ENCODE measurements around the gene PAK4. TPM values are rescaled to one million over a fixed set of nuclear protein-coding genes. Genes with fewer than 3 reads are reported as not detected.

Gene PAK4
- total RNA-seq, 1 experiment from 2014 or later = 69.8 TPM

GRCh38 chr19:39099341-39099740, 26.2 kb upstream of the PAK4 start (continued):
- TF ChIP-seq ZNF396 (CRISPR knock-in tag; IDR thresholded peaks at IDR 0.05; ENCODE audit: borderline replicate concordance) (no peak), ZNF532 (CRISPR knock-in tag; IDR thresholded peaks at IDR 0.05; ENCODE audit: borderline replicate concordance) (no peak), CREB1 (CRISPR knock-in tag; IDR thresholded peaks at IDR 0.05) (no peak), SP1 (CRISPR knock-in tag; conservative IDR thresholded peaks at IDR 0.05) (no peak)
- TF ChIP-seq, protein P1, sequence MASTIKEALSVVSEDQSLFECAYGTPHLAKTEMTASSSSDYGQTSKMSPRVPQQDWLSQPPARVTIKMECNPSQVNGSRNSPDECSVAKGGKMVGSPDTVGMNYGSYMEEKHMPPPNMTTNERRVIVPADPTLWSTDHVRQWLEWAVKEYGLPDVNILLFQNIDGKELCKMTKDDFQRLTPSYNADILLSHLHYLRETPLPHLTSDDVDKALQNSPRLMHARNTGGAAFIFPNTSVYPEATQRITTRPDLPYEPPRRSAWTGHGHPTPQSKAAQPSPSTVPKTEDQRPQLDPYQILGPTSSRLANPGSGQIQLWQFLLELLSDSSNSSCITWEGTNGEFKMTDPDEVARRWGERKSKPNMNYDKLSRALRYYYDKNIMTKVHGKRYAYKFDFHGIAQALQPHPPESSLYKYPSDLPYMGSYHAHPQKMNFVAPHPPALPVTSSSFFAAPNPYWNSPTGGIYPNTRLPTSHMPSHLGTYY (CRISPR knock-in tag; IDR thresholded peaks at IDR 0.05) = no peak

GRCh38 chr19:39100500-39101166, 25.0 kb upstream of the PAK4 start:
- TF ChIP-seq, protein P2, sequence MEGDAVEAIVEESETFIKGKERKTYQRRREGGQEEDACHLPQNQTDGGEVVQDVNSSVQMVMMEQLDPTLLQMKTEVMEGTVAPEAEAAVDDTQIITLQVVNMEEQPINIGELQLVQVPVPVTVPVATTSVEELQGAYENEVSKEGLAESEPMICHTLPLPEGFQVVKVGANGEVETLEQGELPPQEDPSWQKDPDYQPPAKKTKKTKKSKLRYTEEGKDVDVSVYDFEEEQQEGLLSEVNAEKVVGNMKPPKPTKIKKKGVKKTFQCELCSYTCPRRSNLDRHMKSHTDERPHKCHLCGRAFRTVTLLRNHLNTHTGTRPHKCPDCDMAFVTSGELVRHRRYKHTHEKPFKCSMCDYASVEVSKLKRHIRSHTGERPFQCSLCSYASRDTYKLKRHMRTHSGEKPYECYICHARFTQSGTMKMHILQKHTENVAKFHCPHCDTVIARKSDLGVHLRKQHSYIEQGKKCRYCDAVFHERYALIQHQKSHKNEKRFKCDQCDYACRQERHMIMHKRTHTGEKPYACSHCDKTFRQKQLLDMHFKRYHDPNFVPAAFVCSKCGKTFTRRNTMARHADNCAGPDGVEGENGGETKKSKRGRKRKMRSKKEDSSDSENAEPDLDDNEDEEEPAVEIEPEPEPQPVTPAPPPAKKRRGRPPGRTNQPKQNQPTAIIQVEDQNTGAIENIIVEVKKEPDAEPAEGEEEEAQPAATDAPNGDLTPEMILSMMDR (IDR thresholded peaks at IDR 0.05) = no peak
- TF ChIP-seq NFATC4 (CRISPR knock-in tag; IDR thresholded peaks at IDR 0.05) = no peak
- no peak for TF ChIP-seq FOXJ3 (CRISPR knock-in tag; IDR thresholded peaks at IDR 0.05; ENCODE audit: borderline replicate concordance)
- ChIA-PET CTCF (interaction anchor here (0.6 to 0.7 kb wide), 2 partner anchors 8 to 44 kb away, joined by 3 read pairs; no protein-coding TSS in a partner anchor), POLR2A (no interaction called here)
- Mint-ChIP-seq H3K36me3 (peaks cover 5% of the 10 kb centered on the region), H3K4me3 (no peak overlapping the region), H3K9me3 (peaks cover 9% of the 10 kb centered on the region), H3K27ac (no peak overlapping the region), H3K27me3 (ENCODE audit: low read depth) (peaks cover 44% of the 10 kb centered on the region), H3K4me1 (0 out of 2 replicates have a peak, but pooled peaks cover under 1% of the 10 kb centered on the region)
- DNase-seq (ENCODE audit: low spot score) (no peak), ATAC-seq (no peak)

- Mint-ChIP-seq H3K4me3 (no peak overlapping the region), H3K9me3 (no peaks in the 10 kb centered on the region), H3K27me3 (ENCODE audit: low read depth) (peaks cover 30% of the 10 kb centered on the region), H3K27ac (no peak overlapping the region), H3K36me3 (no peaks in the 10 kb centered on the region), H3K4me1 (0 out of 2 replicates have a peak, but pooled peaks cover 4% of the 10 kb centered on the region)
- POLR2A ChIA-PET = interaction anchor here (0.5 kb wide), 1 partner anchor 16 kb away, joined by 3 read pairs; no protein-coding TSS in a partner anchor
- DNase-seq (ENCODE audit: low spot score) (no peak), ATAC-seq (no peak)
- CTCF ChIA-PET = interaction anchor here (0.6 kb wide), 2 partner anchors 51 to 701 kb away, joined by 3 to 4 read pairs; no protein-coding TSS in a partner anchor
- no peak for TF ChIP-seq GABPB1 (CRISPR knock-in tag; IDR thresholded peaks at IDR 0.05)
- TF ChIP-seq SMAD4 (CRISPR knock-in tag; IDR thresholded peaks at IDR 0.05) = no peak
- TF ChIP-seq, protein P3, sequence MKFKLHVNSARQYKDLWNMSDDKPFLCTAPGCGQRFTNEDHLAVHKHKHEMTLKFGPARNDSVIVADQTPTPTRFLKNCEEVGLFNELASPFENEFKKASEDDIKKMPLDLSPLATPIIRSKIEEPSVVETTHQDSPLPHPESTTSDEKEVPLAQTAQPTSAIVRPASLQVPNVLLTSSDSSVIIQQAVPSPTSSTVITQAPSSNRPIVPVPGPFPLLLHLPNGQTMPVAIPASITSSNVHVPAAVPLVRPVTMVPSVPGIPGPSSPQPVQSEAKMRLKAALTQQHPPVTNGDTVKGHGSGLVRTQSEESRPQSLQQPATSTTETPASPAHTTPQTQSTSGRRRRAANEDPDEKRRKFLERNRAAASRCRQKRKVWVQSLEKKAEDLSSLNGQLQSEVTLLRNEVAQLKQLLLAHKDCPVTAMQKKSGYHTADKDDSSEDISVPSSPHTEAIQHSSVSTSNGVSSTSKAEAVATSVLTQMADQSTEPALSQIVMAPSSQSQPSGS (CRISPR knock-in tag; IDR thresholded peaks at IDR 0.05; ENCODE audit: borderline replicate concordance, low read depth) = no peak
Measured at GRCh38 chr19:39103151-39103550, 22.4 kb upstream of the PAK4 start.
